Amniotic stem cell (primary cell): ENCODE results near the gene LDB2.

Source experiments
- DNase-seq: peaks from one replicate; lab custom pipeline; 2025; lab: John Stamatoyannopoulos, UW

The LDB2 gene

DNA sequence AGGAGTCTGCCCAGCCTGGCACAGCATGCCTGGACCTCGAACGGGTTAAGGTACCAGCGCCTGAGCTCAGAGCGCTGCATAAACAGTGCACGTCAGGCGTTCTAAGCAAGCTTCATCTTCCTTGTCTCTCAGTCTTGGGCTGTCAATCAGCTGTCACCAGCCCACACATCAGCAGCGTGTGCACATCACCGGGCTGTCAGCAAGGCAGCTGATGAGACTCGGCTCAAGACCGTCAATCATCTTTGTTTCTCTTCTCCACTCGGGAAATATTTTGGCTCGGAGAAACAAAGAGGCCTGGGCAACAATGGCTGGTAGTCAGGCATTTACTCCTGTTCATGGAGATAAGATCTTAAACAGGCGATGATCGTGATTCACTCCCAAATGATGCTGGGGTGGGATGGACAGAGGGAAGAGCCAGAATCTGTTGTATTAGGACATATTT lies 141.3 kb downstream of the LDB2 start:
- no peak for DNase-seq

DNA sequence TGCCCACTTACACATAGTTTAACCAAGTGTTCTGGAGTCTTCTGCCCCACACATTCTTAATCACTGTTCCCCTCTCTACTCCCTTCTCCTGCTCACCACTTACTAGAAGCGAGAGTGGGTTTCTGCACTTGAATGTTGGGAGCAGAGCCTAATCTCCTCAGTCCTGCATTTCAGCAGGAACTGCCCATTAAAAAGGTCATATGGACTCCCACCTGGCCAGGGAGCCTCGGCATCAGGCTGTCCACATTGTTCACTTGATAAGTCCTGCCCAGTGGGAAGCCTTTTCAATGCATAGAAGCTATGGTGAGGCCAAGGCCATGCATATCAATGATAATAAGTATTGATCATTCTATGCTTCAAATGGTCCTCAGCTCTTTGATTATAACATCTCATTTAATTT lies 144.3 kb downstream of the LDB2 start:
- DNase-seq: no peak

DNA sequence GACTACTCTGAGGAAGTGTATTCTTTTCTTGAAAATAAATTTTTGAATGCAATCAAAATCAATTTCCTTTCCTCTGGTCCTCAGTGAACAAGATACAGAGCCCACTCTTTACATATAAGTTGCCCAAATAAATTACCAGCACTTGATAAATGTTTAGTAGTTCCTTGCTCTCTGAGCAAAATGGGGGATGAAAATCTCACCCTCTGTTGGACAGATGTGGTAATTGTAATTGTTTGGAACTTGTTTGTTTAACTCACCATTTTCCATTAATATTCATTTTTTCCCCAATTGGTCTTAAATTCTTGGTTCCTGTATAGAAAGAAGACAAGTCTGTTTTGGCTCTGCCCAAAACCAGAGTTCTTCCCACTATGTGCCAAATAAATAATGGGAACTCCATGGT lies 146.3 kb downstream of the LDB2 start:
- no peak for DNase-seq

DNA sequence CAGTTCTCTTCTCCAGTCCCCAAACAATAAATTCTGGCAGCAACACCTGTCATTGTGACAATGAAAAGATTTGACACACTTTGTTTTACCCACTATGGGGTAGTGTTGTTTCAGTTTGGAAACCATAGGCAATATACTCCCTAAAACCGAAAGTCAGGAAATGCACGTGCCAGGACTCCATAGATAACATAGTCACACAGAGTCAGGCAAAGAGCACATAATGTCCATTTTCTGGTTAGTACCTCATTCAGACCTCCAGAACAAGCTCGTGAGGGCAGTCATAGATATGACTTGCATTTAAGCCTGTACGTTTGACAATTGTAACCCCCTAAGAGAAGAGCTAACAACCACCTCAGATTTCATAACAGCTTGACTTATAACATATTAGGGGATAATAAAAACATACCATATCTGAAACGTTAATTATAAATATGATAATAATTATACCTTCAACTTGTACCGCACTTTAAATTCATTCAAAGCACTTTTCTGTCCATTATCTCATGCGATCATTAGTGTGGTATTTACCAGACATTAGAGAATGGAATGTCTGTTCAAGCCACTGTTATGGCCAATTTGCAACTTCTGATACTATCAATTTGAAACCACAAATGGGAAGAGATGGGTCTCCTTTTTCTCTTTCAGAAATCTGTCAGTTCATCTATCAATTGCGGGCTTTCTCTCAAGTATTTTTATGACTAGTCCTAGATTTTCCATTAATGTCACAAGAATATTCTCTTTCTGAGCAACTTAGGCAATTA lies 147.4 kb downstream of the LDB2 start:
- DNase-seq: no peak

DNA sequence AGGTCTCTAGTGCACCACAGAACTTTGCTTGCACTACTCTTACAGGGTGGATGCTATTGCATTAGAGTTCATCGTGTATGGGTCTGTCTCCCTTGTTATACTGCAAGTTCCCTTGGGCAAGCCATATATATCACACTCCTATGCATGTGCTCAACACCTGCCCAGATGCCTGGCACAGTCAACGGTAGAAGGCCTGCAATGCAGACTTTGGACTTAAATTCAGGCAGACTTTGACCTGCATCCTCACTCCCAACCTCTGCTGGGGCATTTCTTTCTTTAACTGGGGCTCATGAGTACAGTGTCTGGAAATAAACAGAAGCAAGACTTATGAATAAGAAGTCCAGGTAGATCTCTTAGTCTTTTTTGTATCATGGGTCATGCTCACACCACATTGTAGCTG lies 148.2 kb downstream of the LDB2 start:
- no peak for DNase-seq

DNA sequence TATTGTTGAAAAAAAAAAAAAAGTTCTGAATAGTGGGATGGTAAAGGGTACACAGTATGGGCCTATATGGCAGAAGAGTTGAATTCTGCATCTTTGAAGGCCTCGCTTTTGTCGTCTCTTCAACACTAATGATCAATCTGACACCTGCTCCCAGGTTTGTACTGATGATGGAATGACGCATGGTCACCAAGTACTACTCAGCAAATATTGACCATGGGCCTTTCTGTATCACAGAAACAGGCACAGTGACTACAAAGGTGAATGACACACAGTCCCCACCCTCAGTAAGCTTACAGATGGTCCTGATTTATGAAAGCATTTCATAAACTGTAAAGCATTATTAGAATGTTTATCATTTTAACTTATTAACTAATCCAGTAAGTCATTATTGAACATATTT lies 152.6 kb downstream of the LDB2 start:
- DNase-seq: no peak

DNA sequence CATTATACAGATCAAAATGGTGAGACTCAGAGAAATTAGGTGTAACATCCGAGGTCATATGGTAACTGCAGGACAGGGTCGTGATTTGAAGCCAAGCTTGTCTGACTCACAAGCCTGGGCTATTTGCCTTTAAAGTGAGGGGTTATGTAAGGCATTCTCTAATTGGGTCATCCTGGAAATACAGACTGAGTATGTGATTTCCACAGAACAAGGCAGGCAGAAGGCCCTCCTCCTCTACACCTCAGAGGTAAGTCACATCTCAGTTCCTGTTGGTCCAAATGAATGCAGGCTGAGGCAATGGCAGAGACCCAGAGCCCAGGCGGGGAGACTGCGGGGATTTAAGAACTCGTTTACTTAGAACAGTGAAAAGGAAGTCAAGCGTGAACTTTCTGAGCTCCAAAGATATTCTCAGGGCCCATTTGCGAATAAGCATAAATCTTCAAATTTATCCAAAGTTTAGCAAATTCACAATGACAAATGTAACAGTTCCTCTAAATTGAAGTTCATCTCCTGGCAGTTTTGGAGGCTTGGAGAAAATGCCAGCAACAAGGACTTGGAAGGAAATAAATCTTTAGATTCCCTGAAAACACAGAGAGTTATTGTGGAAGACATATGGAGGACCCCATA lies 153.3 kb downstream of the LDB2 start:
- no peak for DNase-seq

DNA sequence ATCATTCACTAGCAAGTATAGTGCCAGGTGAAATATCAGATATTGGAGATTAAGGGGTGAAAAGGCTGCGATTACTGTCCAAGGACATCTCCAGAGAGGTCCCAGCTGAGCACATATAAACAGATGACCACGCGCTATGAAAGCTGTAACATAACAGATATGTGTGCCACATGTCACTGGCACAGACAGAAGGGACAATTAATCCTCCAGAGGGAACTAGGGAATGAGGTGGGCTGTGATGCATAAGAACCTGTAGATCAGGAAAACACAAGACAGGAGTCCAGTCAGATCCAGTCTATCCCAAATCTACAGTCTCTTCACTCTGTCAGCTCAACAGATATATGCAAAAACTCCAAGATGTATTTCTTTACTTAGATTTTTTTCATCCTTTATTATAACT lies 157.2 kb downstream of the LDB2 start:
- DNase-seq: no peak

DNA sequence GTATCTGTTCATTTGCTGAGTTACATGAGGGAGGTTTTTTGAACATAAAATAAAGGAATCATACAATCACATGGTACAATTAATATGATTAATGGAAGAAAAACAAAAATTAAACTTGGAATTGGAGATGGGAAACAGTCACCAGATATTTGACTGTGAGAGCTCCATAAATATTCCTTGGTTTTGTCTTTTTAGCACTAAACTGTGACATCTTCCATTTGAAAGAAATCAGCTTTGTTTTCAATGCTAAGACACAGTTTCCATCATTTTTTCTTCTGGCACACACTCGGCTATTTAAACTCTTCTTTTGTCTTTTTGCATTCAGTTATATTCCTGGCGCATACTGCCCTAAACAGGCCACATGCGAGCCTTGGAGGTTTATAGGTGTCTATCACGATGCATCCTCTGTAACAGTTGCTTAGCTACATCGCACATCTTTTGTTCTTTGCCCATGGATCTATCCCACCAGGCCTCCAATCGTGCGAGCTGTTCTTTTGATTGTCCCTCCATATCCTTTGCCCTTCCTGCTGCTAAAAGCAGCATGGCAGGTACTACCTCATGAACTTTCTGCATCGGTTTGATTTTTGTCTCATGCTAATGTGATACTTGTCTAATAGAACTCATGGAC lies 158.3 kb downstream of the LDB2 start:
- DNase-seq: no peak

DNA sequence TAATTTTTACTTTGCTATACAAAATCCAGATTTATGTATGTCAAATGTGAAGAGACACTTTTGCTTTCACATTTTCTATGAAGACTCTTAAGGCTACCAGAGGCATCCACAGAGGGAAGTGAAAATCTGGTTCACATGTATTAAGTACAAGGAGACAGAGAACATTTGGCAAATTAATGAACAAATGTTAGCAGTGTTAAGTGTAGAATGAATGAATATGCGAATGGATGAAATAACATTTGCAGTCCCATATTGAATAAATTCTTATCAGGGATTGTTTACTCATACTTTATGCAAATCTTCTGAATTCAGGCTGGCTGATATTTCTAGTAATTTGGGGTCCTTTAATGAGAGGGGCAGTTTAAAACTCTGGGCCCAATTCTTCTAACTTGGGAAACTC lies 159.9 kb downstream of the LDB2 start:
- DNase-seq: no peak

DNA sequence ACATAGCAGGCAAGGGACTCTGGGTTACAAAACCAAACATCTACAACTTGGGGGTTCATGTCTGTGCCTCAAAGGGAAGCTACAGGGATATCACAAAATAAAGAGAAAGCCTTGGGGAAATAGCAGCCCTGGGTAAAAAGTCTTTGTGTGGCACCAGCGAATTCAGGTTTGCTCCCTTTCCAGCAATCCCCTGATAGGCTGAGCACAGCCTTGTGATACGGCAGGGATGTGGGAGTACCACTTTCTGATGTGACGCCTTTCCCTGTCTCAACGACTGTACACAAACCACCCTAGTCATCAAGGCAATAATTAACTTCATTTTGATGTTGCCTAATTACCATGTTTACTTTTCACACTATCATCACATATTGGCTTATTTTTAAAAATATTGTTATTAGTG lies 164.9 kb downstream of the LDB2 start:
- no peak for DNase-seq

DNA sequence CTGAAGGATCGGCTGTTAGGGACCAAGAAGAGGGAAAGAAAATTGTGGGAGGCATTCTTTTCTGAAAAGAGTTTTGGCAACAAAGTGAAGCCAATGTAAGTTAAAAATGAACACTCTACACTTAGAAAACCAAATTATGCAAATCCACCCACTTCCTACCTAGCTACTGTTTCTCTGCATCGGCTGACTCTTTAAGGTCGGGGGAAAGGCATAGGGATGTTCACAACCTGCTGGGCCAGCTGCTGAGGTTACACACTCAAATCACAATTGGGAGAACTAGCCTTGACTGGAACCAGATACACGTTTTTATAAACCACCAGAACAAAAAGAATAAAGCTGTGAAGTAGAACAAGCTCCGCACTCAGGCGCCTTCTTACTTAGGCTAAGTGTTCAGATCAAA lies 165.7 kb downstream of the LDB2 start:
- DNase-seq: no peak

DNA sequence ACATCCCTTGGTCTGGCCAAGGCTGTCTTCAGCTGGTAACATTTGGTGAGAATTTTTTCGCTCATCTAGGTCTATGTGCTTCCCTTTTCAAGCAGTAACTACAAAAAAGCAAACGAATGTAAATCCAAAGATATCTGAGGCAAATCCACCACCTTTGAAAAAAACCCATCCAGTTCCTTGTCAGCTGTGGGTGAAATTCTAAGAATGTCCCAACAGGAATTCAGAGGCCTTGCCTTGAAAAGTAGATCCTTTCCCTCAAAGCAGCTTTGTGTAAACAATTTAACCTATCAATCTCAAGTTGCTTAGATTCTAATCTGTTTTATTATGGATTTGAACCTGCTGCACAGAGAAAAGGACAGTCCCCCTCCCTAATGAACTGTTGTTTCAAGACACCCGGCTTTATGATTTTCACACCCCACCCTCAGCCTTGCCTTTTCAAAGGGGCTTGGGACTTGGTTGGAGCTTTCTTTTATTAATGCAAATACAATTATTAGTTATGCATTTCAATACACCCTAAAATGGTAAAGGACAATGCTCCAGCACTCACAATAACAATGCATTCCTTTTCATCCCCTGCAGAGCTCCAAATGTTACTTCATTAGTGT lies 166.6 kb downstream of the LDB2 start:
- no peak for DNase-seq

DNA sequence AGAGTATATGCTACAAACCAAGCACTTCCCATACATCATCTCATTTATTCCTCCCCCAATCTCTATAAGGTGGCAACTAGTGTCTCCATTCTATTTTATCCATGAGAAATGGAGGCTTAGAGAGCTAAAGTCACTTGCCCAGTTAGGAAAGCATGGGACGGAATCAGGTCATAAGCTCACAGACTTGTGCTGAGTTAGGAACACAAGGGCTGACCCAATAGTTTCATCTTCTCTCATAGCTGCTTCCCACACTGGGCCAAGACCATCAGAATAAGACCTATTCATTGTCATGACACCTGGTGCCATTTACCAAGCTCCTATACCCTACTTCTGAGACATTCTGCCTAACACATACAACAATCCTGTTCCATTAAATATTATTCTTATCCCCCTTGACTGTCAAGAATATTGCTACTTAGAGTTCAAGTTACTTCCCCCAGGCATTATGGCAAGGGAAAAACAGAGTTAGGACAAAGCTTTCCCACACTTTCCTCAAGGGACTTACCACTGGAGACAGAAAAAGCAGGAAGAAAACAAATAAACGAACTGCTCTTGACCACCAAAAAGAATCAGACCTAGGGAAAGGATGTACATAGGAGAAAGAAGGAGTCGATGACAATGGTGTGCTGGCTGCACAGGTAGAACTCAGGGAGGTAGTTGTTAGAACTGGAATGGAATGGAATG lies 167.8 kb downstream of the LDB2 start:
- no peak for DNase-seq

DNA sequence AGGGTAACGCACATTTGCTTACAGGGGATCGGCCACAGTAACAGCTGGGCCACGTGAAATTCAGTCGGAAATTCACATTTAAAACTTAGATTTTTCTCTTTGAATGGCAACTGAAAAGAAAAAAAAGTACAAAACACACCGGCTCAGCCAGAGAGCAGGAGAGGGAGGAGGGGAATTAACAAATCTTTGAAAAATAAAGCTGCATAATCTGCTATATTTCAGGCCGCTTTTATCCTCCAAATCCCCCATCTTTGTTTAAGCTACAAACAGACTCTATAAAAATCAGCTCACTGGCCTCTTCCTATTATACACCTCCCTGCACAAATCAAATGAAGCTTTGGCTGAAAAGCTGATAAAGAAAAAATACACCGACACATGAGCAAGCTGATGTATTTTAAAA lies 169.1 kb downstream of the LDB2 start:
- no peak for DNase-seq

DNA sequence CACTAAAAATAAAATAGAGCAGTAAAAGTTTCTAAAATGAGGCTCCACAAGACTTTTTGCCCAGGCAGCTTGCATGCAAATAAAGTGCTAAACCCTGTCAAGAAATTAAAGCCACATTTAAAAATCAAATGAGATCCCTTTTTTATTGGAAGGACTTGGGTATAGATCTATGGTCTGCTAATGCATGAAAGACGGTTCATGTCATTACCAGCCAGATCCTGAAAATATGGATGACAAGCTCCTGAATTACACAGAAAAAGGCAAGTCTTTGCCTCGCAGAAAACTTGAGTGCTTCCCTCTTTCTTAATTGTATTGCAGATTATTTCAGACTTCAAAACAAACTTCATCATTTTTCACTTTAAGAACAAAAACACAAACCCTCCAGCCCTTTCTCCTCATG lies 169.6 kb downstream of the LDB2 start:
- no peak for DNase-seq

DNA sequence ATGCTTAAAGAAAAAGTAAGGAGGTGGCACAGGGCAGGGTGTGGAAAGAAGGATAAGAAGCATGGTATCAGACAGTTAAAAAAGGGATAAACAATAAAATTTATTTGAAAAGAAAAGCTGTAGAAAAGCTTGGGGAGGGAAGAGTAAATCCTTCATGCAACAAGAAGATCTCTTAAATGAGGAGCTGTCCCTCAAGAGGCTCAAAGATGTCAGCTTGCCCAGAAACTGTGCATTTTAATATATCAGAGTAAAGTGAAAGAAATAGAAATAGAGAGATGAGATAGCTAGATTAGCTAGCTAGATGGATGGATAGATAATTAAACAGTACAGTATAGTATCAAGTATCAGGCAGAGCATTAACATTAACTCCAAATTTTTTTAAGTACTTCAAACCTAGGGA lies 170.3 kb downstream of the LDB2 start:
- no peak for DNase-seq

DNA sequence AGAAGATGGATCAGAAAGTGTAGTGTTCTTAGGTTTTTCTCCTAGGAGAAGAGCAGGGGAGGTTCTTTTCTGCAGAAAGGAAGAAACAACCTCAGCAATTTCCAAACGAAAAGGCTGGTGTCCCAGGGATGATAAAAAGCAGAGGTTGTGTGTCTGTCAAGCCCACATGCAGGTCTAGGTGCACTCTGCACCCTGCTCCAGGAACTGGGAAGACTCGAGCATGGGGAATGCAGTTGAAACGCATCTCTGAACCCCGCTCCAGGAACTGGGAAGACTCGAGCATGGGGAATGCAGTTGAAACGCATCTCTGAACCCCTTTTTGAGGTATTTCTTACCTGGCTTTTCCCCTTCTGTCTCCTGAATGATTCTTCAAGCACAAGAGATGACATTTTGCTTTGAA lies 171.2 kb downstream of the LDB2 start:
- no peak for DNase-seq

DNA sequence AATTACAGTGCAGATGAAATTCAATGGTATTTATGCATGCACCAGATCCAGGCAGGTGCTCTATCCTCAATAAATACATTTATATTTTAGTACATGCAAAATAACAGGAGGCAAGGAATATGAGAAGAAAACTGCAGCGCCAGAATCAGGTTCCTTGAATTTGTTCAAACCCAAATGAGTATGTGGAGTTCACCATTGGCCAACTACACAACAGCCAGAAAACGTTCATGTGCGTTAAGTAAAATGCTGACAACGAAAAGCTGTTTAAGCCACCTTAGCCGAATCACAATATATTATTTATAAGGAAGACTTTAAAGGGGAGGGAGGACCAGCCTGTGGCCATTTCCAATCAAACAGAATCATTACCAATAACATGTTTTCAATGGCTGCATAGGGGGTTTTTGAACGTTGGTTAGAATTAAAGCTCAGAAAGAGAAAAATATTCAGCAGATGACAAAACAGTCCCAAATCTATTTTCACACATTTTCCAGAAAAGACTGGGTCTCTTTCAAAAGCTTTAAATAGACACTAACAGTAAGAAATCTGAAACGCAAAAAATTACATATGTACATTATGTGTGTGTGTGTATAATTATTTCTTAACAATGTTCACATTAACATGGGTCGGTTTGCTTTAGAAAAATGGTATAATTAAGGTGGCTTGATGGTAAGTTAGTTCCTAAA lies 171.9 kb downstream of the LDB2 start:
- no peak for DNase-seq

DNA sequence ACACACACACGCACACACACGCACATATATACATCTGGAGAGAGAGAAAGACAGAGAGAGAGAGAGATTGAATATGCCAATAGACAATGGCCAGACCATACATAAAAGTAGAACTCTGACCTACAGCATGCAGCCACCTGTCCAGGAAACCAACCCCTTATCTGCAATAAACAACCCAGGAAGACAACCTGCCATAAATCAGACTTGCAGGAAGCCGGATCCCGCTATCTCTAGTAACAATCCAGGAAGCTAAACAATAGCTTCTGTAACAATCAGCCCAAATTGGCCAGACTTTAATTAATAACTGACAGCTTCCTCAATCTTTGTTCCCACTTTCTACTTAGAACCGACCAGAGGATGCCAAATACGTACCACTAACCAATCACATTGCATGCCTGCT lies 173.2 kb downstream of the LDB2 start:
- no peak for DNase-seq

DNA sequence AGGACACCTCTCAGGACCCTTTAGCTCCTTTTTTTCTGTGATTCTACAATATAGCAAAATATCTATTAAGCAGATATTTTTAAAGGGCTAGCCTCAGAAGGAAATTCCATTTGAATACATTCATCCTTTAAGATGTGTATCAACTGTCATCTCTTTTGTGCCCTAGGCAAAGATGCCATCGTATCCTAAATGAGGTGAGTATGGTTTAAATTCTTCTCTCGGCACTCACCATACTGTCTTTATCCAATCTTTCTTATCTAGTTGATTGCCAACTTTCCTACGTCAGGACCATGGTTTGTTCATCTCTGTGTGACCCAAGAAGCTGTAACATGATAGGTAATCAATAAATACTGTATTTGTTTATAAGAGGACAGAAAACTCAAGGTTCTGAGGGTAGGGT lies 176.0 kb downstream of the LDB2 start:
- no peak for DNase-seq
